Keratinocyte (primary cell): Measurements from ENCODE around the gene PARD6G. TPM values are rescaled to one million over a fixed set of nuclear protein-coding genes. Genes with fewer than 3 reads are reported as not detected.

ENCODE experiments used
- DNase-seq: peaks from one replicate; pipeline ENCODE4 v3.0.0-alpha.2; 2011; ENCODE audit warnings: low read depth, missing footprints, low spot score
- FAIRE-seq: peaks from 2 replicates; lab custom pipeline; 2011; peaks lifted over from hg19 to GRCh38; lab: Jason Lieb, UNC
- H2AFZ ChIP-seq: 2 replicates; pipeline ENCODE4 v1.6.0; 2012; ENCODE audit warnings: low read length, control low read depth, inconsistent platforms; ENCODE audit not compliant: control insufficient read depth
- H3K27ac ChIP-seq: 2 replicates; pipeline ENCODE4 v1.5.1; 2011; ENCODE audit warnings: low read length; ENCODE audit not compliant: control insufficient read depth, insufficient read depth
- H3K27me3 ChIP-seq: 3 replicates; pipeline ENCODE4 v1.6.0; 2011; ENCODE audit warnings: low read length; ENCODE audit not compliant: control insufficient read depth, insufficient read depth; ENCODE audit errors: extremely low read depth
- H3K36me3 ChIP-seq, 2 experiments: 2 replicates in 1 of 2; 3 replicates in 1 of 2; pipeline ENCODE4 v1.5.1; 2011; ENCODE audit warnings: low read length in 2 of 2, mild to moderate bottlenecking in 1 of 2; ENCODE audit not compliant: control insufficient read depth in 2 of 2, insufficient read depth in 2 of 2; ENCODE audit errors: extremely low read depth in 1 of 2
- H3K4me1 ChIP-seq: 3 replicates; pipeline ENCODE4 v1.5.1; 2011; ENCODE audit warnings: low read length; ENCODE audit not compliant: control insufficient read depth, insufficient read depth; ENCODE audit errors: extremely low read depth
- H3K4me2 ChIP-seq: 3 replicates; pipeline ENCODE4 v1.6.0; 2011; ENCODE audit warnings: low read depth, low read length; ENCODE audit not compliant: control insufficient read depth, insufficient read depth; ENCODE audit errors: extremely low read depth
- H3K4me3 ChIP-seq, 3 experiments: fragments of 200-600 bp in 1 of 3; sonication (generic) in 1 of 3; 2 replicates in 2 of 3; 3 replicates in 1 of 3; pipeline ENCODE4 v1.5.1; 2011 to 2016; ENCODE audit warnings: low read length in 3 of 3, mild to moderate bottlenecking in 3 of 3, control low read depth in 2 of 3, inconsistent platforms in 1 of 3, low read depth in 1 of 3, mixed read lengths in 1 of 3, mixed run types in 1 of 3, moderate library complexity in 1 of 3; ENCODE audit not compliant: control insufficient read depth in 2 of 3, insufficient read depth in 2 of 3; ENCODE audit errors: extremely low read depth in 1 of 3
- H3K79me2 ChIP-seq: 2 replicates; pipeline ENCODE4 v1.6.0; 2012; ENCODE audit warnings: low read length; ENCODE audit not compliant: control insufficient read depth, insufficient read depth
- H3K9ac ChIP-seq: 3 replicates; pipeline ENCODE4 v1.6.0; 2011; ENCODE audit warnings: low read length; ENCODE audit not compliant: control insufficient read depth, insufficient read depth; ENCODE audit errors: extremely low read depth
- H3K9me1 ChIP-seq: 3 replicates; pipeline ENCODE4 v1.6.0; 2011; ENCODE audit warnings: low read length; ENCODE audit not compliant: control insufficient read depth, insufficient read depth; ENCODE audit errors: extremely low read depth
- H3K9me3 ChIP-seq: 2 replicates; pipeline ENCODE4 v1.5.1; 2012; ENCODE audit warnings: low read depth, low read length; ENCODE audit not compliant: control insufficient read depth
- H4K20me1 ChIP-seq: 3 replicates; pipeline ENCODE4 v1.6.0; 2011; ENCODE audit warnings: low read length; ENCODE audit not compliant: control insufficient read depth, insufficient read depth; ENCODE audit errors: extremely low read depth
- EZH2 ChIP-seq: IDR thresholded peaks from one replicate; pipeline ENCODE4 v1.6.1; 2012; ENCODE audit warnings: inconsistent platforms, mild to moderate bottlenecking, low read length, moderate library complexity
- dilution Hi-C: fragments of 300-500 bp; cut with MboI; formaldehyde crosslinking; loops from one replicate; pipeline ENCODE4 v1.7.0; 2020; ENCODE audit warnings: low sequenced_read_pairs; ENCODE audit not compliant: extremely low pct_ligation_motif_present
- polyA plus RNA-seq, 5 experiments: library from polyadenylated mRNA; depleted of rRNA in 3 of 5; stranded (reverse) in 3 of 5; stranded (forward) in 1 of 5; unstranded in 1 of 5; fragments of >200 nt; gene quantifications; 1 replicate in 1 of 5; 2 replicates in 3 of 5; 3 replicates in 1 of 5; pipeline versions ENCODE4 v1.2.1 to v1.2.3, GENCODE V29; 2011 to 2012; ENCODE audit warnings: missing spikeins in 2 of 5, low read depth in 1 of 5, low replicate concordance in 1 of 5
- TF ChIP-seq, protein P1 (sequence below), 3 experiments: IDR thresholded peaks in 1 of 3; conservative IDR thresholded peaks in 1 of 3; optimal IDR thresholded peaks in 1 of 3; 2 replicates in 2 of 3; 3 replicates in 1 of 3; pipeline versions ENCODE3 to v1.5.1; 2011; ENCODE audit warnings: low read length in 3 of 3, mild to moderate bottlenecking in 3 of 3, moderate library complexity in 2 of 3, control low read depth in 1 of 3, inconsistent platforms in 1 of 3; ENCODE audit not compliant: insufficient read depth in 2 of 3; ENCODE audit errors: extremely low read depth in 1 of 3

PARD6G gene
- polyA plus RNA-seq, 1 donor (not counting 4 experiments of a cell fraction or from before 2014, with no cell fraction given): 21.3 TPM

DNA sequence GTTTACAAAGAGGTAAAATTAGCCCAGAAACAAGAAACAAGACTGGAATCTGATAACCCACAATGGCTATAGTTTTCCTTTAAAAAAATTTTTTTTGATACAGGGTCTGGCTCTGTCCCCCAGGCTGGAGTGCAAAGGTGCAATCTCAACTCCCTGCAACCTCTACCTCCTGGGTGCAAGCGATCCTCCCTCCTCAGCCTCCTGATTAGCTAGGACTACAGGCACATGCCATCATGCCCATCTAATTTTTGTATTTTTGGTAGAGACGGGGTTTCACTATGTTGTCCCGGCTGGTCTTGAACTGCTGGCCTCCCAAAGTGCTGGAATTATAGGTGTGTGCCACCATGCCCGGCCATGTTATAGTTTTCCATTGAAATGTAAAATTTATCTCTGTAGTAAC, 12.3 kb upstream of the PARD6G start:
- Histone ChIP-seq H3K9me3 (no peaks in the 10 kb centered on the region), H3K27me3 (no peaks in the 10 kb centered on the region), H3K4me2 (no peak overlapping the region), H3K9ac (no peak overlapping the region), H4K20me1 (no peaks in the 10 kb centered on the region), H3K4me1 (no peaks in the 10 kb centered on the region), H2AFZ (no peak overlapping the region), H3K36me3 (no peaks in the 10 kb centered on the region), H3K9me1 (no peaks in the 10 kb centered on the region), H3K4me3 (no peak overlapping the region), H3K27ac (no peak overlapping the region), H3K79me2 (no peaks in the 10 kb centered on the region)
- DNase-seq (no peak), FAIRE-seq (no peak)
- dilution Hi-C loops: no loop called here
- TF ChIP-seq EZH2: no peak
- TF ChIP-seq, protein P1, sequence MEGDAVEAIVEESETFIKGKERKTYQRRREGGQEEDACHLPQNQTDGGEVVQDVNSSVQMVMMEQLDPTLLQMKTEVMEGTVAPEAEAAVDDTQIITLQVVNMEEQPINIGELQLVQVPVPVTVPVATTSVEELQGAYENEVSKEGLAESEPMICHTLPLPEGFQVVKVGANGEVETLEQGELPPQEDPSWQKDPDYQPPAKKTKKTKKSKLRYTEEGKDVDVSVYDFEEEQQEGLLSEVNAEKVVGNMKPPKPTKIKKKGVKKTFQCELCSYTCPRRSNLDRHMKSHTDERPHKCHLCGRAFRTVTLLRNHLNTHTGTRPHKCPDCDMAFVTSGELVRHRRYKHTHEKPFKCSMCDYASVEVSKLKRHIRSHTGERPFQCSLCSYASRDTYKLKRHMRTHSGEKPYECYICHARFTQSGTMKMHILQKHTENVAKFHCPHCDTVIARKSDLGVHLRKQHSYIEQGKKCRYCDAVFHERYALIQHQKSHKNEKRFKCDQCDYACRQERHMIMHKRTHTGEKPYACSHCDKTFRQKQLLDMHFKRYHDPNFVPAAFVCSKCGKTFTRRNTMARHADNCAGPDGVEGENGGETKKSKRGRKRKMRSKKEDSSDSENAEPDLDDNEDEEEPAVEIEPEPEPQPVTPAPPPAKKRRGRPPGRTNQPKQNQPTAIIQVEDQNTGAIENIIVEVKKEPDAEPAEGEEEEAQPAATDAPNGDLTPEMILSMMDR (optimal IDR thresholded peaks at IDR 0.05 in 1 of 3, IDR thresholded peaks at IDR 0.05 in 1 of 3, conservative IDR thresholded peaks at IDR 0.05 in 1 of 3; ENCODE audit: extremely low read depth in 1 of 3, insufficient read depth in 2 of 3, low read length in 3 of 3): no peak

DNA sequence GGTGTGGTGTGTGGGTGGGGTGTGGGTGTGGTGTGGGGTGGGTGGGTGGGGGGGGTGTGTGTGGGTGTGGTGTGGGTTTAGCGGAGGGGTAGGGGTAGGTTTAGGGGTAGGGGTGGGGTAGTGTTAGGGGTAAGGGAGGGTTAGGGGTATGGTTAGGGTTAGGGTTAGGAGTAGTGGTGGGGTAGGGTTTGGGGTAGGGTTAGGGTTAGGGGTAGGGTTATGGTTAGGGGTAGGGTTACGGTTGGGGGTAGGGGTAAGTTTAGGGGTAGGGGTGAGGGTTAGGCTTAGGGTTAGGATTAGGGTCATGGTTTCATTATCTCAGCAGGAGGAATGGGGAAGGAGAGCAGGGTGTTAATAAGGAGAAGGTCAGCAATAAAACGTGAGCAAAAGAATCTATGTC, 11.3 kb upstream of the PARD6G start:
- dilution Hi-C loops: no loop called here
- FAIRE-seq (no peak), DNase-seq (no peak)
- H3K79me2 ChIP-seq: no peaks in the 10 kb centered on the region
- H2AFZ ChIP-seq: no peak overlapping the region
- no peaks in the 10 kb centered on the region for H3K9me3 ChIP-seq
- H3K27me3 ChIP-seq: no peaks in the 10 kb centered on the region
- H3K9ac ChIP-seq: no peak overlapping the region
- H3K36me3 ChIP-seq: no peaks in the 10 kb centered on the region
- TF ChIP-seq, protein P1 (optimal IDR thresholded peaks at IDR 0.05 in 1 of 3, IDR thresholded peaks at IDR 0.05 in 1 of 3, conservative IDR thresholded peaks at IDR 0.05 in 1 of 3; ENCODE audit: extremely low read depth in 1 of 3, insufficient read depth in 2 of 3, low read length in 3 of 3): no peak
- TF ChIP-seq EZH2: no peak
- H3K9me1 ChIP-seq: no peaks in the 10 kb centered on the region
- no peak overlapping the region for H3K27ac ChIP-seq
- H3K4me2 ChIP-seq: no peak overlapping the region
- no peaks in the 10 kb centered on the region for H4K20me1 ChIP-seq
- no peak overlapping the region for H3K4me3 ChIP-seq
- H3K4me1 ChIP-seq: no peaks in the 10 kb centered on the region
